ENCODE results near the gene KLK10.

The KLK10 gene, protein sequence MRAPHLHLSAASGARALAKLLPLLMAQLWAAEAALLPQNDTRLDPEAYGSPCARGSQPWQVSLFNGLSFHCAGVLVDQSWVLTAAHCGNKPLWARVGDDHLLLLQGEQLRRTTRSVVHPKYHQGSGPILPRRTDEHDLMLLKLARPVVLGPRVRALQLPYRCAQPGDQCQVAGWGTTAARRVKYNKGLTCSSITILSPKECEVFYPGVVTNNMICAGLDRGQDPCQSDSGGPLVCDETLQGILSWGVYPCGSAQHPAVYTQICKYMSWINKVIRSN

DNA sequence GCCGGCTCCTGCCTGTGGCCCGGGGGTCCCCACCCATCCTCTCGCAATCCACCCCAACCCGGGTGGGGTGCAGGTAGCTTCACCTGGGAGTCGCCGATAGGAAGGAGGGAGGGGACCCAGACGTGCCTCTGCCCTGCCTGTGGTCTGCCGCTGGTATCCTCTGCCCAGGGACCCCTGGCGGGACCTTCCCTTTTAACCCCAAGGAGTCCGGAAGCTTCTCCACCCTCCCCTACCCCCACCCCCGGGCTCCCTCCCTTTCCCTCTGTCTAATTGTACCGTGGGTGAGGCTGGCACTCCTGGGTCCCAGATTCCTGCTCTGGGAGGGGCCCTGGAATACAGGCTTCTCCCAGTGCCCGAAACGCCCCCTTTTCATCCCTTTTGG, at the start of gene KLK10:
TSS of gene KLK10 (minus strand) at position 166 of the 382 bp plus-strand sequence. CDS start 579 bp downstream, outside the sequence.
- Histone ChIP-seq H3K9ac (ENCODE audit: low read length) (no peak within 1 kb of the TSS), H3K27me3 (replicated peaks; ENCODE audit: control insufficient read depth, insufficient read depth, low read length) (peaks cover 27% of the 10 kb centered on the region), H3K4me1 (ENCODE audit: control insufficient read depth, insufficient read depth, low read length) (peaks cover 7% of the 10 kb centered on the region), H3K4me3 (ENCODE audit: low read length) (no peak within 1 kb of the TSS), H3K36me3 (ENCODE audit: control insufficient read depth, insufficient read depth, low read length, severe bottlenecking) (no peaks in the 10 kb centered on the region), H3K9me3 (ENCODE audit: control insufficient read depth, low read length) (no peaks in the 10 kb centered on the region)
- DNase-seq (ENCODE audit: low read depth), result no peak

DNA sequence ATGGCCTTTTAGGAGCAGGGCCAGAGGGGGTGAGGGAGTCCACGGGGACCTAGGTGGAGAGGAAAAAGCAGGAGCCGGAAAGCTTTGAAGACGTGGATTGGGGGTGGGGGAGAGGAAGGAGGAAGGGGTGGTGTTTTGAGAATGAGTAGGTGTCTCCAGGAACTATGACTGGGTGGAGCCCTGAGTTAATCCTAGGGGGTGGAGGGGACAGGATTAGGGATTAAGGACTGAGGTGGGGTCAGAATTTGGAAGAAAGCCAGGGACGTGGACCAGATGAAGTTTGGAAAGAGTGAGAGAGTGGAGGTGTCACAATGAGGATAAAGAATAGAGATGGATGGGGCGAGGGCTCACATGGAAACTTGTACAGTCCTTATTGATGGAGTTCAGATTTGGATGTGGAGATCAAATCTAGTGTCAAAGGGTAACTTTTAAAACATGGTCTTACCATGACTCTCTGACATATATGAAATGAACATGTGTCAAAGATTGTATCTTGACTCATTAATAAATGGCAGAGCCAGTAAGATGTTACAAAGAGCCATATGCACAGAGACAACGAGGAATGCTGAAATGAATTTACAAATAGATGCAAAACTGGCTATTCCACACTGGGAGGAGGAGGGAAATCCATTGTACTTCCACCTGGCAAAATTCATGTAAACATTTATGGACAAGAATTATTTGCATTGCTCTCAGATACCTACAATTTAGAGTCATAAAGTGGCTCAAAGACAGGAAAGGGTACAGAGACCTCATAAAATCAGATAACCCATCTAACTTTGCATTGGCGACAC, 47.1 kb upstream of the KLK10 start:
- Histone ChIP-seq H3K4me3 (ENCODE audit: low read length) (no peak overlapping the region), H3K9ac (ENCODE audit: low read length) (no peak overlapping the region), H3K36me3 (ENCODE audit: control insufficient read depth, insufficient read depth, low read length, severe bottlenecking) (no peaks in the 10 kb centered on the region), H3K9me3 (ENCODE audit: control insufficient read depth, low read length) (peaks cover 3% of the 10 kb centered on the region), H3K27me3 (replicated peaks; ENCODE audit: control insufficient read depth, insufficient read depth, low read length) (no peaks in the 10 kb centered on the region), H3K4me1 (ENCODE audit: control insufficient read depth, insufficient read depth, low read length) (peaks cover 2% of the 10 kb centered on the region)
- no peak for DNase-seq (ENCODE audit: low read depth)

DNA sequence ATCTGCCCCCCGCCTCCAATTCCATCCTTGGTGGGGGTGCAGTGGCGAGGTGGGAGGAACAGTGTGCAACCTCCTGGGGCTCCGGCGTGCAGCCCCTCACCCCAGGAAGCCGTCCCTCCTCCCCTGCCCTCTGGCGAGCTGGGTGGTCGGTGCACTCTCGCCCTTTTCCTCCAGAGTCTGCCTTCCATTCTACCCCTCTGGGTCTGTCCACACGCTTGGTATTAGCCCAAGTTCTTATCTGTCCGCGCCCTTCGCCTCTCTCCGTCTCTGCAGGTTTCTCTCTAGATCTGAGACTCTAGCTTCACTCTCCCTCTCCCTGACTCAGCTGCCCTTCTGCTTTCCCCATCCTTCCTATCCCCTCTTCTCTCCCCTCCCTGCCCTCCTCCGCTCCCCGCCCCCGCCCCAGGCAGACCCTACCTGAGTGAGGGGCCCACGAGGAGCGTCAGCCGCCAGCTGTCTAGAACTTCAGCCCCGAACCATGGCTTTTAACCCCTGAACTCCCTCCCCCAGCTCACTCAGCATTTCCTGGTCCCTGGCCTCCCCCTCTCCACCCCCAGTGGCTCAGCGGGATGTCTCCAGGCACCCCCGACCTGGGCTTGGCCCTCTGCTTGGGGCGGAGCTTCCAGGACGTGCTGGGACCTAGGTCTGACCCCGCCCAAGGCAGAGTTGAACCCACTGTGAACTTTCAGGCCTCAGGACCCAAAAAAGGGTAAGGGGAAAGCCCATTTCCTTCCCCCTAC, 45.9 kb upstream of the KLK10 start:
- Histone ChIP-seq H3K9me3 (ENCODE audit: control insufficient read depth, low read length) (peaks cover 3% of the 10 kb centered on the region), H3K9ac (ENCODE audit: low read length) (no peak overlapping the region), H3K27me3 (replicated peaks; ENCODE audit: control insufficient read depth, insufficient read depth, low read length) (no peaks in the 10 kb centered on the region), H3K4me1 (ENCODE audit: control insufficient read depth, insufficient read depth, low read length) (peaks cover 2% of the 10 kb centered on the region), H3K36me3 (ENCODE audit: control insufficient read depth, insufficient read depth, low read length, severe bottlenecking) (no peaks in the 10 kb centered on the region), H3K4me3 (ENCODE audit: low read length) (no peak overlapping the region)
- DNase-seq (ENCODE audit: low read depth), result no peak

DNA sequence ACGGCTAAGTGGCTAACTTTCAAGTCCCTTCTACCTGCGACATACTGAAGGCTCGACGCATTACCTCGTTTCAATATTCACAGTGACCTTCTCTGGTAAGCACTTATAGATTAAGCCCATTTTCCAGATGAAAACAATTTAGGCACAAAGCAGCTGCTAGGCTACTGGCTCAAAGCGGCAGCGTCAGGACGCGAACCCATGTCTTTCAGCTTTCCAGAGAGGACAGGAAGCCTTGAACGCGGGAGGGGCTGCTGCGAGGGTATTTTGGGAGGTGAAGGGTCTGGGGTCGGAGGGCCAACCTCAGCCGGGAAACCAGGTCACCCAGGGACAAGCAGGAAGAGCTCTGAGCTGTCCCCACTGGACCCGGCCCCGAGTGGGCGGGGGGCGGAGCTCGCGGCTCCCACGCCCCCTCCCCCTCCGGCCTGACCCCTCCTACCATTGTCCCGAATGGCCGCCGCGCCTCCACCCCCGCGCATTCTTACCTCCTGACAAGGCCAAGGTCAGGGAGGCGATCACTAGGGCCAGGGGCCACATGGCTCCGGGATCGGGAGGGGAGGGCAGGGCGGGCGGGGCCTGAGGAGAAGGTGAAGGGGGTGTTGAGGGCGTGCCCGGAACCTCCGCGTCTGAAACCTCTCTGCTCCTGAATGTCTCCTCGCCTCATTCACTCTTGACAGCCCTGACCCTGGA, 45.2 kb upstream of the KLK10 start, which contains the start of gene KLK13:
TSS of gene KLK13 (minus strand) at position 559 of the 687 bp plus-strand sequence. CDS start at position 534, 25 bp downstream.
- Histone ChIP-seq H3K4me1 (ENCODE audit: control insufficient read depth, insufficient read depth, low read length) (peaks cover 2% of the 10 kb centered on the region), H3K4me3 (ENCODE audit: low read length) (no peak within 1 kb of the TSS), H3K36me3 (ENCODE audit: control insufficient read depth, insufficient read depth, low read length, severe bottlenecking) (no peaks in the 10 kb centered on the region), H3K27me3 (replicated peaks; ENCODE audit: control insufficient read depth, insufficient read depth, low read length) (no peaks in the 10 kb centered on the region), H3K9ac (ENCODE audit: low read length) (no peak within 1 kb of the TSS), H3K9me3 (ENCODE audit: control insufficient read depth, low read length) (peaks cover 3% of the 10 kb centered on the region)
- no peak for DNase-seq (ENCODE audit: low read depth)

DNA sequence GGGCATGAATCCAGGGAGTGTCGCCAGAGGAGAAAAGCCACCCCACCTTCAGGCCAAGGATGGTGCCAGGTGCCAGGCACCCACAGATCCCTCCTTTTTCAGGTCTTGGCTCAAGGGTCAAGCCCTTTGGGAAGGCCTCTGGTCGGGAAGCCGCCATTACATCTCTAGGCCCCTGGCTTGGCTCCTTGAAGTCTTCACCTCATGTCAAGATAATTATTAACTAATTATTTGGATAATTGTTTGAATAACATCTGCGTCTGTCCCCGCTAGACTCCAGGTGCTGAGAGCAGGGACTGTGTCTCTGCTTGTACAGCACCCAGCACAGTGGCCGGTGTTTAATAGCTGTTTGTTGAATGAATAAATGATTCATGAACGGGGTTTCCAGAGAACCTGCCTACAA, 44.2 kb upstream of the KLK10 start:
- Histone ChIP-seq H3K36me3 (ENCODE audit: control insufficient read depth, insufficient read depth, low read length, severe bottlenecking) (no peaks in the 10 kb centered on the region), H3K4me3 (ENCODE audit: low read length) (no peak overlapping the region), H3K9me3 (ENCODE audit: control insufficient read depth, low read length) (no peaks in the 10 kb centered on the region), H3K27me3 (replicated peaks; ENCODE audit: control insufficient read depth, insufficient read depth, low read length) (no peaks in the 10 kb centered on the region), H3K4me1 (ENCODE audit: control insufficient read depth, insufficient read depth, low read length) (peaks cover 2% of the 10 kb centered on the region), H3K9ac (ENCODE audit: low read length) (no peak overlapping the region)
- DNase-seq (ENCODE audit: low read depth), result no peak

DNA sequence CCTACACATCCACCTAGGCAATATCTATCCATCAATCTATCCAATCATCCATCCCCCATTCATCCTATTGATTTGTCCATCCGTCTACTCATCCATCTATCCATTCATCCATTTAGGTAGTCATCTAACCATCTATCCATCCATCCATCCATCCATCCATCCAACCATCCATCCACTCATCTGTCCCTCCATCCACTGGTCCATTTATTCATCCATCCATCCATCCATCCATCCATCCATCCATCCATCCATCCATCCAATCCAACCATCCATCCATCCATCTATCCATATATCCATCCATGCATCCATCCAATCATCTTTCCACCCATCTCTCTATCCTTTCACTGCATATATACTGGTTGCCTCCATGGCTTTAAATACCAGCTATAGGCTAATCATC, 41.5 kb upstream of the KLK10 start:
- Histone ChIP-seq H3K27me3 (replicated peaks; ENCODE audit: control insufficient read depth, insufficient read depth, low read length) (no peaks in the 10 kb centered on the region), H3K9me3 (ENCODE audit: control insufficient read depth, low read length) (no peaks in the 10 kb centered on the region), H3K4me3 (ENCODE audit: low read length) (no peak overlapping the region), H3K36me3 (ENCODE audit: control insufficient read depth, insufficient read depth, low read length, severe bottlenecking) (no peaks in the 10 kb centered on the region), H3K9ac (ENCODE audit: low read length) (no peak overlapping the region), H3K4me1 (ENCODE audit: control insufficient read depth, insufficient read depth, low read length) (peaks cover 2% of the 10 kb centered on the region)
- no peak for DNase-seq (ENCODE audit: low read depth)

DNA sequence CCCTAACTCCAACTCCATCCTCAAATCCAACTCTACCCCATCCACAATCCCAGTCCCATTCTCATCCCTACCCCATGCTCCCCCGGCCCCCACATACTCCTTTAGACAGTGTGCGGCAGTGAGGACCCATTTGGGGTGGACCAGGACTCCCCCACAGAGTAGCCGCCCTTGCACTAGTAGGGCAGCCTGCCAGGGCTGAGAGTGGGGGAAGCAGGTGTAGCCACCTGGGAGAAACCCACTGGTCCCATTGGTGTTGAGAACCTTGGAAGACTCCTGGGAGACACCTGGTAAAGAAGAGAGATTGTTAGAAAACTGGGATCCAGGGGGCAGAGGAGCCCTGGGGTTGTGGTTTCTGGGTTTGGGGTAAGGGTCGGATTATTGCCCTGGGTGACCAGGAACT, 40.8 kb upstream of the KLK10 start:
- Histone ChIP-seq H3K27me3 (replicated peaks; ENCODE audit: control insufficient read depth, insufficient read depth, low read length) (peaks cover 3% of the 10 kb centered on the region), H3K9me3 (ENCODE audit: control insufficient read depth, low read length) (no peaks in the 10 kb centered on the region), H3K4me1 (ENCODE audit: control insufficient read depth, insufficient read depth, low read length) (peaks cover 2% of the 10 kb centered on the region), H3K4me3 (ENCODE audit: low read length) (no peak overlapping the region), H3K36me3 (ENCODE audit: control insufficient read depth, insufficient read depth, low read length, severe bottlenecking) (no peaks in the 10 kb centered on the region), H3K9ac (ENCODE audit: low read length) (no peak overlapping the region)
- no peak for DNase-seq (ENCODE audit: low read depth)

DNA sequence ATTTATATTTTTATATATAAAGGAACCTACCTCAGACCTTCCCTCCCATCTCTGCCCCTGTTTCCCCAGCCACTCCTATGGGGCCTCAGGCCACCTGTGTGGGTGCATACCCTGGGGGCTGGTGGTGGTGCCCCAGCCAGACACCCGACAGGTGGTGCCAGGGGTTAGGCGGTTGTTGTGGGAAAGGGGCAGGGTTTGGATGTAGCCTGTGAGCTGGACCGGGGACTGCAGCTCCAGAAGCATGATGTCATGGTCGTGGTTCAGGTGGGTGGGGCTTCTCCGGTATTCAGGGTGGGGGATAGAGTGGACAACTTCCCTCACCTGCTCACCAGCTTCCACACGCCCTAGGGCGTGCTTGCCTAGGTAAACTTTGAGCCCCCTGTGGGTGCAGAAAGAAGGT, 40.2 kb upstream of the KLK10 start:
- H3K4me3 ChIP-seq (ENCODE audit: low read length), result no peak overlapping the region
- H3K4me1 ChIP-seq (ENCODE audit: control insufficient read depth, insufficient read depth, low read length), result no peaks in the 10 kb centered on the region
- no peaks in the 10 kb centered on the region for H3K9me3 ChIP-seq (ENCODE audit: control insufficient read depth, low read length)
- DNase-seq (ENCODE audit: low read depth), result no peak
- no peaks in the 10 kb centered on the region for H3K36me3 ChIP-seq (ENCODE audit: control insufficient read depth, insufficient read depth, low read length, severe bottlenecking)
- H3K27me3 ChIP-seq (replicated peaks; ENCODE audit: control insufficient read depth, insufficient read depth, low read length), result peaks cover 6% of the 10 kb centered on the region
- no peak overlapping the region for H3K9ac ChIP-seq (ENCODE audit: low read length)

DNA sequence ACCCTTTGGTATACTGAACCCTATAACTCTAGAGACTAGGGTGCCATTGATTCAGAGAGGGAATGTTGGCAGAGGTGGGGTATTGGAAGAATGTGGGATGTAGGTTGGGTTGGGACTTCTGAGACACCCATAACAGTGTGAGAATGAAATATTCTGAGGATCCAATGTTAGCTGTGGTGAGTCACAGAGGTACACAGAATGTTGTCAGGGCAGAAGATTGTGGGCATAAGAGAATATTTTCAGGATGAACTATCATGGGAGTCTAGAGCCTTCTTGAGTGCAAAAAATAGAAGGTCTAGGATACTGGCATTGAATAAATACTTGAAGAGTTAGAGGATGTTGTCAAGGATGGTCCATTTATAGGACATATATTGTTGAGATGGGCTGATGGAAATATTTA, 36.4 kb upstream of the KLK10 start:
- no peaks in the 10 kb centered on the region for H3K9me3 ChIP-seq (ENCODE audit: control insufficient read depth, low read length)
- no peak overlapping the region for H3K9ac ChIP-seq (ENCODE audit: low read length)
- no peaks in the 10 kb centered on the region for H3K36me3 ChIP-seq (ENCODE audit: control insufficient read depth, insufficient read depth, low read length, severe bottlenecking)
- no peak for DNase-seq (ENCODE audit: low read depth)
- peaks cover 13% of the 10 kb centered on the region for H3K27me3 ChIP-seq (replicated peaks; ENCODE audit: control insufficient read depth, insufficient read depth, low read length)
- H3K4me1 ChIP-seq (ENCODE audit: control insufficient read depth, insufficient read depth, low read length), result no peaks in the 10 kb centered on the region
- H3K4me3 ChIP-seq (ENCODE audit: low read length), result no peak overlapping the region

DNA sequence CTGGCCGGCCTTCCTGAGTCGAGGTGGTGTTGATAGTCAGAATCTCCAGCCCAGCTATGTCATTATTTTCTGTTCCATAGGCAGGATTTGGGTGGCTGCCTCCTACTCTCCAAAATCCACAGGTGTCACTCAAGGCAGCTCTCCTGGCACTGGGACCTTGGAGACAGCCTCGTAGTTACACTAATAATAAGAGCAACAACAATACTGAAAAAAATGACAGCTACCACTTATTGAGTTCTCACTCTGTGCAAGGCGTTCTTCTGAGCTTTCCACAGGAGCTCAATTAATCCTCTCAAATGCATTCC, 27.5 kb upstream of the KLK10 start:
- Histone ChIP-seq H3K9me3 (ENCODE audit: control insufficient read depth, low read length) (no peaks in the 10 kb centered on the region), H3K9ac (ENCODE audit: low read length) (no peak overlapping the region), H3K4me1 (ENCODE audit: control insufficient read depth, insufficient read depth, low read length) (no peaks in the 10 kb centered on the region), H3K27me3 (replicated peaks; ENCODE audit: control insufficient read depth, insufficient read depth, low read length) (peaks cover 5% of the 10 kb centered on the region), H3K4me3 (ENCODE audit: low read length) (no peak overlapping the region), H3K36me3 (ENCODE audit: control insufficient read depth, insufficient read depth, low read length, severe bottlenecking) (no peaks in the 10 kb centered on the region)
- no peak for DNase-seq (ENCODE audit: low read depth)

DNA sequence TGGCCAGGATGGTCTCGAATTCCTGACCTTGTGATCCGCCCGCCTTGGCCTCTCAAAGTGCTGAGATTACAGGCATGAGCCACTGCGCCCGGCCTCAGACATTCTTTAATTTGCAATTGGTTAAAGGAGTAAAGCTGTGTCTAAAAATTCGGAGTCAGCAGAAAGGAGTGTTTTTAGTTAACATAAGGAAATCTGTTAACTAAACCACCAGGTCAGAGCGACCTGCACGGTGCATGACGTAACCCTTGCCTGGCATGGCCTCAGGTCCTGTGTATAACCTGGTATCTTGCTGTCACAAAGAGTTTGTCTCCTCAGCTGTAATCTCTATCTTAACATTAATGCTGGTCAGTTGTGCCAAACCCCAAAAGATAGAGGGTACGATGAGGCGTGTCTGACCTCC, 24.8 kb upstream of the KLK10 start:
- Histone ChIP-seq H3K4me3 (ENCODE audit: low read length) (no peak overlapping the region), H3K36me3 (ENCODE audit: control insufficient read depth, insufficient read depth, low read length, severe bottlenecking) (no peaks in the 10 kb centered on the region), H3K4me1 (ENCODE audit: control insufficient read depth, insufficient read depth, low read length) (no peaks in the 10 kb centered on the region), H3K27me3 (replicated peaks; ENCODE audit: control insufficient read depth, insufficient read depth, low read length) (peaks cover 5% of the 10 kb centered on the region), H3K9ac (ENCODE audit: low read length) (no peak overlapping the region), H3K9me3 (ENCODE audit: control insufficient read depth, low read length) (no peaks in the 10 kb centered on the region)
- DNase-seq (ENCODE audit: low read depth), result no peak
